Mesenteric fat pad (tissue), 1 donor: ENCODE data around the gene KAT6B. TPM values are rescaled to one million over a fixed set of nuclear protein-coding genes. Genes with fewer than 3 reads are reported as not detected.

Experiments
- DNase-seq: peaks from one replicate; pipeline ENCODE4 v3.0.0-alpha.2; 2020; ENCODE audit warnings: low spot score
- total RNA-seq: library from RNA; stranded (reverse); fragmentation: NEBNext Ultra II Directional; extraction: Animal tissue kit (Norgen Biotek cat#: 25700); gene quantifications from one replicate; pipeline ENCODE4 v1.2.1, GENCODE V29; 2021
- donor health status: DM: yes; HTN: yes; CAD: no.

Gene KAT6B
- total RNA-seq, 1 donor from 2014 or later, result 28.8 TPM

DNA sequence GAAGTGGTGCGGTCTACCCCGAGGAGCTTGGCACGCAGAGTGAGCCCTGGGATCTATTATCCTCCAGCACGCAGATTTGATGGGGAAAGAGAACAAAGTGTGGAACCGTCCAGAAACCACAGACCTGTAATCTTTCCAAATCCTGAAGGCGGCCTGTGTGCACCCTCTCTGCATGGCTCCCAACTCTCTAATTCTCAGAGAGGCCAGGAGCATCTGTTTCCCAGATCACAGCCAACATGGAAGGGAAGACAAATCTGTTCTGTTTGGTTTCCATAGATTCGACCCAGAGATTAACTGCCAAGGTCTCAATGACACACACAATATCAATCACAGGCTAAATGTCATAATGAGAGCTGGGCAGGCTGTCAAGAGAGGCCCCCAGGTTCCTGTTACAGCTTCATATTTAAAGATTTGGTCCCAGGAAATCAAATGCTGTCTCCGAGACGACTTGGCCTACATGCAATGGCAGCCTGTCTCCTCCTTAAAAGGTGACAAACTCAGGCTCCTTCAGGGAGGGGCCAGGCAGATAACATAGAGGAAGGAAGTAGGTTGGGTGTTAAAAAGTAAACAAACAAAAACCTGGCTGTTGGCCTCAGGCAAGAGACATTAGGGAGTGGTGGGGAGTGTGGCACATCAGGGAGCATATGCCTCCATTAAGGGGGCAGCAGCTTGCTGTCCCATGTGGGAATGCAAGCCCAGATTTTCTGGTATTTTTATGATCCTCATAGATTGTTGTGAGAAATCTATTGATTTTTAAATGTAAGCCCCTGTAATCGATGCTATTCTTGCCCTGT, 236.3 kb downstream of the KAT6B start:
- no peak for DNase-seq

DNA sequence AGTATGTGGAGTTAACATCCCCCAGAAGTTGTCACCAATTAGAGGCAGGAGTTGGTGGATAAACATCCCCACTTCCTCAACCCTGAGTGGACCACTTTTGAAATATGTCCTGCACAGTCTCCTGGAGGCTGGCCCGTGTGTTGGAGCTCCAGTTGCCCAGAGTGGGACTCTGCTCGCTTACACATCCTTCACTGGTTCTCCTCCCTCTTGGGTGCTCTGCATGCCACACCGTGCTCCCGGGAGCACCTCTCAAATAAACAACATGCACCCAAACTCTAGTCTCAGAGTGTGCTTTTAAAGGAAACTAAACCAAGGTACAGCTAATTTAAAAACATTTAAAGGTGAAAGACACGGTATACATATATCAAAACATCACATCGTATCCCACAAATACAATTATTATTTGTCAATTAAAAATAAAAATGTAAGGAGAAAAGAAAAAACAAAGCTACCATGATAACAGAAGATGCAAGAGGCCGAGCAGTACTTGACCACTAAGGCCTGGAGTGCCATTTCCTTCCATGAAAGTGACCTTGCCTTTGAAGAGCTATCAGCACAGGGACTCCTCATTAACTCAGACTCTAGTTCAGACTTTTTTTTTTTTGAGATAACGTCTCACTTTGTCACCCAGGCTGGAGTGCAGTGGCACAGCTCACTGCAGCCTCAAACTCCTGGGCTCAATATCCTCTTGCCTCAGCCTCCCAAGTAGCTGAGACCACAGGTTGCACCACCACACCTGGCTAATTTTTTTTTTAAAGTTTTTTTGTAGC, 237.2 kb downstream of the KAT6B start:
- DNase-seq, result no peak

DNA sequence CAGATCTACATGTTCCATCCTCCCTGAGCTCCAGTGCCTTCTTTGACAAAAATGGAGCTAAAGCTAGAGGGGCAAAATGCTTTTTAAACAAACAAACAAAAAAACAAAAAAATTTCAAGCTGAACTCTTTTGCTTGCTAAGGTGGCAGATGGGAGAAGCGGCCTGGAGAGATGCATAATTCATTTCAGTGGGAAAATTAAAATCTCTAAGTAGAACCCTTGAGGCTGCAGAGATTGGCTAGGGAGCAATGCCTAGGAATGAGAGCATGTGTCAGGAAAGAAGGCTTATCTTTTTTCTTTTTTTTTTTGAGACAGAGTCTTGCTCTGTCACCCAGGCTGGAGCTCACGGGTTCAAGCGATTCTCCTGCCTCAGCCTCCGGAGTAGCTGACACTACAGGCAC, 238.7 kb downstream of the KAT6B start:
- DNase-seq, result no peak

GRCh38 chr10:75066271-75066670, 239.9 kb downstream of the KAT6B start:
- DNase-seq, result no peak

- no peak for DNase-seq
Observed at GRCh38 chr10:75067272-75067671, 240.9 kb downstream of the KAT6B start.

GRCh38 chr10:75068523-75068922, 242.1 kb downstream of the KAT6B start:
- no peak for DNase-seq

- no peak for DNase-seq
Observed at GRCh38 chr10:75070476-75070875, 244.1 kb downstream of the KAT6B start.

GRCh38 chr10:75070961-75071428, 244.6 kb downstream of the KAT6B start:
- DNase-seq, result no peak

- no peak for DNase-seq
Observed at GRCh38 chr10:75071756-75072155, 245.4 kb downstream of the KAT6B start.

GRCh38 chr10:75072727-75073126, 246.3 kb downstream of the KAT6B start:
- DNase-seq, result no peak

GRCh38 chr10:75073442-75073841, 247.0 kb downstream of the KAT6B start:
- DNase-seq, result no peak

- DNase-seq, result no peak
Observed at GRCh38 chr10:75074711-75075445, 248.5 kb downstream of the KAT6B start.

DNA sequence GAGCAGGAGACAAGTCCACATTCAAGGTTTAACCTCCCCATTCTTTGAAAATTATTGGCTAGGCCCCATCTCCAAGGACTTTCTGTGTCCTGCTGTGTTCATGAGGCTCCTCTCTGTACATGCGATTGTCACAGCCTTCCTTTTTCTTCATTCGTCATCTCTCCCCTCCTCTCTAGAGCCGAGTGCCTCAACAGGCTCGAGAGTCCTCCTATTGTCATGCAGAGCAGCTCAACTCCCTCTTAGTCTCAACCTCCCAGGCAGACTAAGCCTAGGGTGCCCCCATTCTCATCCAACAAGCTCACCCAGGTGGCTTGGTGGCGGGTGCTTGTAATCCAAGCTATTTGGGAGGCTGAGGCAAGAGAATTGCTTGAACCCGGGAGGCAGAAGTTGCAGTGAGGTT, 249.9 kb downstream of the KAT6B start:
- no peak for DNase-seq

DNA sequence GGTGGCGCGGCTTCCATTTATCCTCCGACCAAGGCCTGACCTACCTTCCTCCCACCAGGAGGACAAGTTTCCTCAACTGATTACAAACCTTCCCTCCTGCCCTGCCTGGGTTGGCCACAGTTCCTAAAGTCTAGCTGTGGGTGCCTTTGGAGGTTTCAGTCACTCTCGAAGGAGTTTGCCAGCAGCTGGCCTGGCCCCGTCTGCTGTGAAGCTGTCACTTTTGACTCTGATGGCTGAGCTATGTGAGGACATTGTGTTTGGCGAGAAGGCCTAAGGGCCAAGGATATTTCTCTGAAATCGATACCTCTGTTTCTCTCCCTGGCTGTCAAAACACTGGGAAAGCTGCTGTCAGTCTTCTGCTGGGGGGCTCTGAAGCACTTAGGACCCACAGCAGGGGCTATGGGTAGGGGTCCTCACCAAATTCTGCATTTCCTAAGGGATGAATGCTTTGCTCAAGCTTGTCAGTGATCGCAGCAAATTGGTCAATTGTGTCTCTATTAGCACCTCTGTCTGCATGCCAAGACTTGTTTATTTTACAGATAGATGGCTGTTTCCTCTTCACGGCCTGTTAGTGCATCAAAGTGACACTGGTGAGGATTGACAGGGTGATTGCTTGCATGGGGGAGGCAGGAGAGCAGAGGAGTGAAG, 253.2 kb downstream of the KAT6B start:
- DNase-seq, result no peak

- DNase-seq, result no peak
Observed at GRCh38 chr10:75080554-75080953, 254.2 kb downstream of the KAT6B start.

- DNase-seq, result no peak
Observed at GRCh38 chr10:75081379-75081778, 255.0 kb downstream of the KAT6B start.
